HG02678 (cell line): Measurements from ENCODE around the gene ALG6.
"Not testable (repeated sequence)": the region's sequence is repeated elsewhere in the genome, so short reads cannot be mapped to it uniquely, and the experiment has no call there.

Experiments
- ATAC-seq: cut with Tn5 transposase; IDR thresholded peaks from one replicate; pipeline ENCODE4 v1.9.1; 2021; ENCODE audit warnings: mild to moderate bottlenecking, moderate library complexity; ENCODE audit not compliant: unreplicated experiment

The ALG6 gene

DNA sequence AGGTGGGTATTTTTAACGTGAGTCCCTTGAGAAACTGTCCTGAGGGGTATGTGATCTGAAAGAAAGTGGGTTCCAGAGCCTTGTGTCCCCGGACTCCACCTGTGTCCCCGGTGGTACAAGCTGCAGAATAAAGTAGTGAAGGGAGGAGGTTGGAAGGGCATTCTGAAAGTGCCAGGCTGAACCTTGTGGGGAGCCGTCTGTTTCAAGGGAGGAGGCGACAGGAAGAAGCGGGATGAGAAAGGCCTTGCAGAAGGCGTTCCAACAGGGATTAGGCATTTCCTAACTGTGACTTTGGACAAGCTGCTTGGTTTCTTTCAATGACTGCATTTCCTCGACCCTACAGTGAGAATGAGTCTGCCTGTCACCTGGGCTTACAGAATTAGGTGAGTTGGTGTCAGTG is 39.3 kb upstream of the ALG6 start:
- no peak for ATAC-seq

DNA sequence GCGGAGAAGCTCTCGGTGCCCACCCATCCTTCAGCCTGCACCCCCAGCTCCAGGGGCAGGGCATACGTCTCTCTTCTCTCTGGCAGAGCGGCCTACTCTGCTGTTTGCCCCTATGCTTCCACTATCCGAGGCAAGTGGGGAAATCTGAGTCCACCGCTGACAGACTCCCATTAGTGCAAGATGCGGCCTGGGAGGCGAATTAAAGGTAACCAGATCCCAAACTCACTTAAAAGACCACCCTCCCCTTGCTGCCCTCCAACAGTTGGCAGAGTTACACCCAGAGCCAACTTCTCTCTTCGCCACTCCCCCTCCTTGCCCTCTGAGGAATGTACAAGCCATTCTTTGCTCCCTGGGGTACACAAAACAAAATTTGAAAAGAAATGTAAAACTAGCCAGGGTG is 38.6 kb upstream of the ALG6 start:
- ATAC-seq: no peak

- no peak for ATAC-seq
Measured at GRCh38 chr1:63329621-63330330, 37.7 kb upstream of the ALG6 start.

DNA sequence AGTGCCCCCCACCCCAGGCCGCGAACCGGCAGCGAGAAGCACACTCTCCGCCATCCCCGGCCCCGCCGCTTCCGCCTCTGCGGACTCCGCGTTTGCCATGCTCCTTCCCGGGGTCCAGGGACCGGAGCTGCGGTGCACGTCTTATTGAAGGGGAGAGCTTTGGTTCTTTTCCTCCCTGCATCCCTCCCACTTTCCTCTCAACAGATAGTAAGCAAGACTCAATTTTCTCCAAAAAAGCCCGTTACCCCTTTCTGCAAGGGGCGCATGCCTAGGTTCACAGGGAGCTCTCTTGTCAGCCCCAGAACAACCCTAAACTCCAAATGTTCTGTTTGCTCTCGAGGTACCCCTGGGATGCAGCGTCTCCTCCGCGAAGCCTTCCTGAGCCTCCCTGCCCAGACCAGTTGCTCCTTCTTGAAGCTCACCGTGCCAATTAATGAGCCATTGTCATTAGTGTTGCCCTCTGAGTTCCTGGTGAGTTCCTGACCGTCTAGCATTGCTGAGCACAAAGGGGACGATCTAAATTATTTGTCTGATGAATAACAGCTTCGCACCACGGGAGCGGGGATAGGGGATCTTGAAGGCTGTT is 37.0 kb upstream of the ALG6 start:
- no peak for ATAC-seq

DNA sequence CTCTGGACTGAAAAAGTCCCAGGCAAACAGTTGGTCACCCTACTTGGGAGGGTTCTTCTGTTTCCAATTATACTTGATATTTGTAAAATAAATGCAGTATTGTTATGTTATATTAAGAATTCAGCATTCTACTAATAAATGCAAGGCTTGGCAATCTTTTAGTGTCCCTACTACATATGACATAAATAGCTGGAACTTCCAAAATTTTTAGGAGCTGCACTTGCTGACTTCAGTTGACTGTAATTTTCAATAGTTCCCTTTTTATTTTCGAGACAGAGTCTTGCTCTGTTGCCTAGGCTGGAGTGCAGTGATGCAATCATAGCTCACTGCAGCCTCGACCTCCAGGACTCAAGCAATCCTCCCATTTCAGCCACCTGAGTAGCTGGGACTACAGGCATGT is 25.0 kb upstream of the ALG6 start:
- ATAC-seq: no peak

DNA sequence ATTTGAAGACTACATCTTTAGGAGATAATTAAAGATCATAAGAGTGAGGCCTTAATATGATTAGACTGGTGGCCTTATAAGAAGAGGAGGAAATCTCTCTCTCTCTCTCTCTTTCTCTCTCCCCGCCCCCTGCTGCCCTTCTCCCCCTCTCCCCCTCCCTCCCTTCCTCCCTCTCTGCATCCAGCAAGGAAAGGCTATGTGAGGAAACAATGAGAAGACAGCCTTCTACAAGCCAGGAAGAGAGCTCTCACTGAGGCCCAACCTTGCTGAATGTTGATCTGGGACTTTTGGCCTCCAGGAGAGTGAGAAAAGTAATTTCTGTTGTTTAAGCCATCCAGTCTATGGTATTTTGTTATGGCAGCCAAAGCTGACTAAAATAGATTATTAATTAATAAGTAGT is 23.5 kb upstream of the ALG6 start:
- ATAC-seq: no peak

DNA sequence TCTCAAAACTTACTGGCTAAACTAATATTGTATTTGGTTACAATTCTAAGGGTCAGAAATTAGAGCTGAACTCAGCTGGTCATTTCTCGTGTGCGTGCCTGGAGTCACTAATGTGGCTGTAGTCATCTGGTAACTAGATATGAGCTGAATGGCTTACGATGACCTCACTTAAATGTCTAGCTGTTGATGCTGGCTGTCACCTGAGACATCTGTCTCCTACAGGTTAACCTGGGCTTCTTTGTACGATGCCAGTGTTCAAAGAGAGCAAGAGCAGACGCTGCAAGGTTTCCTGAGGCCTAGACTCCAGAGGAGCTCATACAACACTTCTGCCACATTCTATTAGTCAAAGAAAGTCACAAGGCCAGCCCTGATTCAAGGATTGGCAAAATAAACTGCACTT is 17.1 kb upstream of the ALG6 start:
- no peak for ATAC-seq

GRCh38 chr1:63352736-63353135 is 14.7 kb upstream of the ALG6 start:
- no peak for ATAC-seq

- not testable (repeated sequence) for ATAC-seq
Measured at GRCh38 chr1:63356234-63356633, 11.2 kb upstream of the ALG6 start.

DNA sequence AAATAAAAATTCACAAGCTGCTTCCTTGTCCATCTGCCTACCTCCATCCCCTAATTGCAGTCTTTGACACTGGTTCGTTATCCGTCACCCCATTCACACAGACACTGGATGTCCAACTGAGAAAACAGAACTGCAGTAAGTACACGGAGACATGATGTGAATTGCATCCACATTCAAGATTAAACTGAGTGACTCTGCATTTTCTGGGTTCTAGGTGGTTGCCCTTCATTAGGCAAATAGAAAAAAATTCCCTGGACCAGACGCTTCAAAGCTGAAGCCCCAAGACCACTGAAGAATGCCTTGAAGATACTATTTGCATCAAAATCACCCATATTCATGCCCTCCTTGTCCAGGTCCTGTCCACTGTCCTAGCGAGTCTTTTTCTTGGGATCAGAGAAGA is 7.9 kb upstream of the ALG6 start:
- ATAC-seq: no peak

GRCh38 chr1:63362073-63362472 is 5.4 kb upstream of the ALG6 start:
- ATAC-seq: no peak

DNA sequence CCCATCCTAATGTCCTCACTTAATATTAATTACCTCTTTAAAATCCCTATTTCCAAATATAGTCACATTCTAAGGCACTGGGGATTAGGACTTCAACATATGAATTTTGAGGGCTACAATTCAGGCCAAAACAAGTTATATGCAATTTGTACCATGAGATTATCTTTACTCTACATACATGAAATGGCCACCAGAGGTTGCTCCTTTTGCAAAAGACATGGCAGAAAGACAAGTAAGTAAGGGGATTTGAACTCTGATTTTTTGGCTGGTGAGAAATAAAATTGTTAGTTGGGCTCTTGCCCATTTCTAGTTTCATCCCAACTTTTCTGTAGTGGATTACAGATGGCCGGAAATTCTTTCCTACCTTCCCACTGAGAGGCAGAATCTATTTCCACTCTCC is 4.8 kb upstream of the ALG6 start:
- ATAC-seq: no peak

DNA sequence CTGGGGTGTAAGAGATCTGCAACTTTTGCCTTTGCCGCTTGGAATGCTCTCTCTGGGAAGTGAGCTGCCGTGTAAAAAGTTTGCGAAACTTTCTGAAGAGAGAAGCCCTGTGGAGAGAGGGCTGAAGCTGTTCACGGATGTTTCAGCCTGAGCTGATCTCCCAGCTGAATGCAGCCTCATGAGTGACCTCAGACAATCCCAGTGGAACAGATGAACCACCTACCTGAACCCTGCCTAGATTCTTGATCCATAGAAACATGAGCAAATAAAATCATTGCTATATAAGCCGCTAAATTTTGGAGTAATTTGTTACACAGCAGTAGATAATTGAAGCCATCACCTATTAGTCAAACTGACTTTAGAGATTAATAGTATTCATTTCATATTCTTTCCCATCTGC is 4.4 kb upstream of the ALG6 start:
- ATAC-seq: no peak

DNA sequence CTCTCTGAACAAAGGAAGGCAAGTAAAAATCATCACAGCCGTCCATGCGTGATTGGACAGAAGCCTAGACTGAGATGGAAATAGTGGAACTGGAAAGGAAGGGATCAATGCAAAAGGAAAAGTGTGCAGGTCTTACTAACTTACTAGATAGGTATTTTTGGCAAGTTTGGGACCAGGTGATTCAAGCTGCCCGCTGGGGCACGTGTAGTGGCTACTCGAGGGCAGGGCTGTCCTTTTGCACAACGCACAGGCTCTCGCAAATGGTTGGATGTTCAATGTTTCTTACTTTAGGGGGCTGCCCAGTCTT is 566 bp upstream of the ALG6 start:
- ATAC-seq: no peak

GRCh38 chr1:63368131-63368530 is 704 bp downstream of the ALG6 start:
- ATAC-seq: no peak

DNA sequence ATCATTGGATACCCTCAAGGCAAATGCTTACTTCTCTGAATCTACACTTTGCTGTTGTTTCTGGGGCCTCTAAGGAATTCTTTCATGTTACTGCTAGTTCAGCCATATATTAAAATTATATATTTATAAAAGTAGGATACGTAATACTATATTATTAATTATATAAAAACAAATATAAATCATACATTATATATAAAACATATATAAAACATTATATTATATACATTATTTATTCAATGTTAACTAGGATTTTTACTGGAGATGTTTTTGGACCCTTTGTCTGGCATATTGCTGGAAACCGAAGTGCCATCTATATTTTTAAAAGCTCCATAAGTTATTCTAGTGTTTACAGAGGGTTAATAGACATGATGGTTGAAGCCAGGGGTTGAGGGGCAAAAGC is 12.2 kb downstream of the ALG6 start:
- ATAC-seq: no peak

- ATAC-seq: no peak
Measured at GRCh38 chr1:63381741-63382140, 14.3 kb downstream of the ALG6 start.

DNA sequence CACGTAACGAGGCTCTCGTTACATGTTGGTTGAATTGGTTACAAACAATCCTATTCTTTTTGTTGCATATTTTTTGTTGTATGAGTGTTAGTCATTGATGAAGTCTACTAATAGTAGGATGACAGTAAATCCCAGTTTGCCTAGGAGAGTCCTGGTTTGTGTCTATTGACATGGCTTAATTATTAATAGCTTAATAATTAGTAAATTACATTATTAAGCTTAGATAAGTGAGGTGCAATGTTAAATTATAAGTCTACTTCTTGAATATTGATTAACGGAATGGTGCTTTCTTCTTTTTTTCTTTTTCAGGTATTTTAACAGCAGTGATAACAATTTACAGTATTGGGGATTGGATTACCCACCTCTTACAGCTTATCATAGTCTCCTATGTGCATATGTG is 34.5 kb downstream of the ALG6 start:
- ATAC-seq: no peak

DNA sequence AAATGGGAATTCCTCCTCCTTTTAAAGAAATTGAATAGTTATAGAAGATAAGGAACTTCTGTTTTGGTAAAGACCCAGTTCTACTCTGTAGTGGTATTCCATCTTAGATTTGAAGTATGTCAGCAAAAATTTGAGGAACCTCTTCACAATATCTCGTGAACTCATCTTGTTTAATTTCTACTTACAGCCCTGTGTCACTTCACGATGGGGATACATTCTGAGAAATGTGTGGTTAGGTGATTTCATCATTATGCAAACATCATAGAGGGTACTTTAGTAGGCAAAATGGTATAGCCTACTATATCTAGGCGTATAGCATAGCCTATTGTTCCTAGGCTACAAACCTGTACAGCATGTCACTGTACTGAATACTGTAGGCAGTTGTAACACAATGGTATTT is 36.0 kb downstream of the ALG6 start:
- ATAC-seq: no peak

- no peak for ATAC-seq
Measured at GRCh38 chr1:63405021-63405420, 37.6 kb downstream of the ALG6 start.

DNA sequence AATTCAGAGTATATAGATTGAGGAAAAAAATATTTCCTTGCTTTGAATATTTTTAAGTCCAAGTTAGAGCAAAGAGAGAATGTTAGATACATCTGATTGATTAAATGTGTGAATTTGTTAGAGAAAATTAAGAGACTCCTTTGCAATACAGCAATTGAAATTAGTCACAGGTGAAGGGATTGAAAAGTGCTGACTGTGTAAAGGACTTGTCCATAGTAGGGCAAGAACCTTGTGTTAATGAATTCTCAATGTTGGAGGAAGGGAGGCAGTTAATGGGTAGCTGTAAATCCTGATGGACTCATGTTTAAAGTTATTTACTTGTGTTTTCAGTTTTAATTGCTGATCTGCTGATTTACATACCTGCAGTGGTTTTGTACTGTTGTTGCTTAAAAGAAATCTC is 38.6 kb downstream of the ALG6 start:
- no peak for ATAC-seq

GRCh38 chr1:63407002-63407401 is 39.6 kb downstream of the ALG6 start:
- ATAC-seq: no peak

DNA sequence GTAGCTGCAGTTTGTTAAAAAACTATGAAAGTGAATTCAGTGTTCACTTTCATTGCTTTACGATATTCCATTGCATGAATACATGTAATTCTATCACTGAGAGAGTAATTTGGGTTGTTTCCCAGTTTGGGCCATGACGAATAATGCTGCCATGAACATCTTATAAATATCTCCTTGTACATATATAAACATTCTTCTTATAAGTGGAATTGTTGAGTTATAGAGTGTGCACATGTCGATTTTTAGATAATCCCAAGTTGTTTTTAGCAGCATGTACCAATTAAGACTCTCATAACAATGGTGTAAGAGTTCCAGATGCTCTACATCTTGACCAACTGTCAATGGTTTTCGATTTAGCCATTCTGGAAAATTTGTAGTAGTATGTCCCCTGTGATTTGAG is 40.9 kb downstream of the ALG6 start:
- ATAC-seq: no peak
